Activated T-cell treated with anti-CD3 and anti-CD28 coated beads for 24 hours (primary cell): ENCODE data around the gene TNNT3.
"Not testable (repeated sequence)": the region's sequence is repeated elsewhere in the genome, so short reads cannot be mapped to it uniquely, and the experiment has no call there.

Experiments
- DNase-seq: peaks from one replicate; pipeline ENCODE4 v3.0.0-alpha.2; 2020; ENCODE audit warnings: low read depth

The TNNT3 gene

GRCh38 chr11:1919391-1920127 lies at the start of gene TNNT3:
TNNT3 (plus strand) TSS chr11:1919703; CDS start chr11:1922875, 3,172 bp downstream.
- DNase-seq, result no peak

GRCh38 chr11:1870326-1870696 lies 49.2 kb upstream of the TNNT3 start:
- DNase-seq, result no peak

- DNase-seq, result no peak
These were observed 48.6 kb upstream of the TNNT3 start for GRCh38 chr11:1870721-1871466.

DNA sequence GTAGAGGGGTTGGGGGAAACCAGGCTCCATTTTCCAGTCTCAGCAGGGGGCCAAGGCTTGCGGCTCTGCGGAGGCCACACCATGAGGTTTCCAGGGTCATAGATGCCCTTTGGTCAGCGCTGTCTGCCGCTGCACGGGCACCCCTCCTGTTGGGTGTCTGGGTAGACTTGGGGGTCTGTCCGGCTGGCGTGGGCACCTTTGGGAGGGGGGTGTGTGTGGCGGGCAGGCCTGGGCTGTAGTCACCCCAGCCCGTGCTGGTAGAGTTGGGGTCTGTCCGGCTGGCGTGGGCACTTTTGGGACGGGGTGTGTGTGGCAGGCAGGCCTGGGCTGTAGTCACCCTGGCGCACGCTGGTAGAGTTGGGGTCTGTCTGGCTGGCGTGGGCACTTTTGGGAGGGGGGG lies 48.0 kb upstream of the TNNT3 start:
- DNase-seq, result no peak

DNA sequence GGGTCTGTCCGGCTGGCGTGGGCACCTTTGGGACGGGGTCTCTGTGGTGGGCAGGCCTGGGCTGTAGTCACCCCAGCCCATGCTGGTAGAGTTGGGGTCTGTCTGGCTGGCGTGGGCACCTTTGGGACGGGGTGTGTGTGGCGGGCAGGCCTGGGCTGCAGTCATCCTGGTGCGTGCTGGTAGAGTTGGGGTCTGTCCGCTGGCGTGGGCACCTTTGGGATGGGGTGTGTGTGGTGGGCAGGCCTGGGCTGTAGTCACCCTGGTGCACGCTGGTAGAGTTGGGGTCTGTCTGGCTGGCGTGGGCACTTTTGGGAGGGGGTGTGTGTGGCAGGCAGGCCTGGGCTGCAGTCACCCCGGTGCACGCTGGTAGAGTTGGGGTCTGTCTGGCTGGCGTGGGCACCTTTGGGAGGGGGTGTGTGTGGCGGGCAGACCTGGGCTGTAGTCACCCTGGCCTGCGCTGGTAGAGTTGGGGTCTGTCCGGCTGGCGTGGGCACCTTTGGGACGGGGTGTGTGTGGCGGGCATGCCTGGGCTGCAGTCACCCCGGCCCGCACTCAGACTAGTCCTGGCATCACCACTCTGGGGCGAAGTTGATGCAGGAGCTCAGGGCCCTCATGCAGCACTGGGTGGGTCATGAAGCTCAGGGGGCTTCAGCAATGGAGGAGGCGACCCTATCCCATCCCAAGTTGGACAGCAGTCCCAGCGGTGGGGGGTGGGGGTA lies 47.1 kb upstream of the TNNT3 start:
- DNase-seq, result no peak

DNA sequence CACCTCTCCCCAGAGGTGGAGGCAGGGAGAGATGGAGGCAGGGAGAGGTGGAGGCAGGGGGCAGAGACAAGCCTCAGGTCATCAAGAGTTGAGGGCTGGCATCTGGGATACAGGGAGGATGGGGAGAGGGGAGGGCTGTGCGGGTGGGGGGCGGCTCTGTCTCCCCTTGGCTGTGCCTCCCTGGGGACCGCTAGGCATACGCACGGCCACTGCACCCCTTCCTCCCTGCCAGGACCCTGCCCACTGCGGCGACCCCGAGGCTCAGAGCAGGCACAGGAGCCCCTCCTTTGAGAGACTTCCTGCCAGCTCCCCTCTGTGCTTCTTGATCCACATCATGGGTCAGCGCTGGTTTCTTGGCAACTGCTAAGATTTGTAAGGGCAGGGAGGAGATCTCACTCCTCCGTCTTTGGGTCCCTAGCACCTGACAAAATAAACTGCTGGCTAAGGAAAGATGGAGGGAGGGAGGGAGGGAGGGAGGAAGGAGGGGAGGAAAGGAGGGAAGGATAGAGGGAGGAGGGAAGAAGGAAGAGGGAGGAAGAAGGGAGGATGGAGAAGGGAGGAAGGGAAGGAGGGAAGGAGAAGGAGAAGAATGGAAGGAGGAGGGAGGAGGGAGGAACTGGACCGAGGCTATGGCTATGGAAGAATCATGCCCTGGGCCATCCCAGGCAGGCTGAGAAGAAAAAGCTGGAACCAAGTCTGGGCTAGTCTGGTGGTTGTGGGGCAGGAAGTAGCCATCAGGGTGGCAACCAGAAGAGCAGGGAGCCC lies 46.3 kb upstream of the TNNT3 start:
- no peak for DNase-seq

GRCh38 chr11:1873813-1874150 lies 45.7 kb upstream of the TNNT3 start:
- not testable (repeated sequence) for DNase-seq

DNA sequence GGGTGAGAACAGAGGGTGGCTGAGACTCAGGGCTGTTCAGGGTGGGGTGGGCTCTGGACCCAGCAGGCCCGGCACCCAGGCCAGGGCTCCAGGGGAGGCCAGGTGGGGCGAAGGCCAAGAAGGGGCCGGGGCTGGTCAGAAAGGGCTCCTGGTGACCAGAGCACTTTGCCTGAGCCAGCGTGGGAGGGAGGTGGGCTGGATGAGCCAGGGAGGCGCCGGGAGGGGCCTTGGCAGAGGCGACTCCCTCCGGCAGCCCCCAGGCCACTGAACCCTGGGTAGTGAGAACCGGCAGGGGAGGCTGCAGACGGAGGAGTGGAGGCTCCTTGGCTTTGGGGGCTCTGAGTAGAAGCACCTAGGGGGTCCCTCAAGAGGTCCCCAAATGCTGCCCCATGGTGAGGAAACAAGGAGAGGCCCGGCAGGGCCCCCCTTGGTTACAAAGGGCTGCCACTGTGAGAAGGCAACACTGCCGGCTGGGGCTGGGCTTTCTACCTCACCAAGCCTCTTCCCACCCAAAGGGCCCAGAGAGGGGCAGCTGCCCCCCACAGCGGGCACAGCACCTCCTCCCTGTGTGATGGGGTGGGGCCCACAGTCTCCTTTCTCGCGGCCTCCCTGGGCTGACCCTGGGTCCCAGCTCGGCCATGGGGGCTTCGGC lies 44.9 kb upstream of the TNNT3 start:
- DNase-seq, result not testable (repeated sequence)

DNA sequence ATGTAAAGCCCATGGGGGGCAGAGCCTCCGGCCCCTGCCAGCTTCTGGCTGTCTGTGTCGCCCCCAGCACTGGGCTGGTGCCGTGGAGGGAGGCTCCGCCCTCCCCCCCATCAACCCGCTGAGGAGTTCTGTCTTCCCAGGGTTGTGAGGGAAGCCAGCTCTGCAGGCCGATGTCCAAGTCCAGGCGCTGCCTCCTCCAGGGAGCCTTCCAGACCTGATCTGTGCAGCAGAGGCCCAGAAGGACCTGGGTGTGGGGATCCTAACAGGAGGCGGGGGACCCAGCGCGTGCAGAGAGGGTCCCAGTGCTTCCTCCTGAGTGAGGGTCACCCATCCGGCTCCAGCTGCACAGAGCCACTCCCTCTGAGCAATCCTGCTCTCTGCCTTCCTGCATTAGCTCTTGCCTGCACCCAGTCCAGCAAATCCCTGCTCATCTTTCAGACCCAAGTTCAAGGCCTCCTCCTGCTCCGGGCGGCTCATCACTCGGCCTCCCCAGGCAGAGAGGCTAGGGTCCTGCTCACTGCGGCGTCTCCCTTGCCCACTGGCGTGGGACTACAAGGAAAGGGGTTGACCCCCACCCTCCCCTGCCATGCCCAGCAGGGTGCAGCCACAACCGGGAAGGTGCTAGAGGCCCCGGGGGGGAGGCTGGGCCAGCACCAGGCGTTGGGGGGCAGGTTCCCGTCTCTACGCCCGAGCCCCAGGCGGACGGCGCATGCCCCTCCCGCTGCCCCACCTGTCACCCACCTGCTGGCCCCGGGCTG lies 44.2 kb upstream of the TNNT3 start:
- no peak for DNase-seq

GRCh38 chr11:1875851-1876301 lies 43.6 kb upstream of the TNNT3 start:
- not testable (repeated sequence) for DNase-seq

- DNase-seq, result no peak
These were observed 43.0 kb upstream of the TNNT3 start for GRCh38 chr11:1876361-1877063.

DNA sequence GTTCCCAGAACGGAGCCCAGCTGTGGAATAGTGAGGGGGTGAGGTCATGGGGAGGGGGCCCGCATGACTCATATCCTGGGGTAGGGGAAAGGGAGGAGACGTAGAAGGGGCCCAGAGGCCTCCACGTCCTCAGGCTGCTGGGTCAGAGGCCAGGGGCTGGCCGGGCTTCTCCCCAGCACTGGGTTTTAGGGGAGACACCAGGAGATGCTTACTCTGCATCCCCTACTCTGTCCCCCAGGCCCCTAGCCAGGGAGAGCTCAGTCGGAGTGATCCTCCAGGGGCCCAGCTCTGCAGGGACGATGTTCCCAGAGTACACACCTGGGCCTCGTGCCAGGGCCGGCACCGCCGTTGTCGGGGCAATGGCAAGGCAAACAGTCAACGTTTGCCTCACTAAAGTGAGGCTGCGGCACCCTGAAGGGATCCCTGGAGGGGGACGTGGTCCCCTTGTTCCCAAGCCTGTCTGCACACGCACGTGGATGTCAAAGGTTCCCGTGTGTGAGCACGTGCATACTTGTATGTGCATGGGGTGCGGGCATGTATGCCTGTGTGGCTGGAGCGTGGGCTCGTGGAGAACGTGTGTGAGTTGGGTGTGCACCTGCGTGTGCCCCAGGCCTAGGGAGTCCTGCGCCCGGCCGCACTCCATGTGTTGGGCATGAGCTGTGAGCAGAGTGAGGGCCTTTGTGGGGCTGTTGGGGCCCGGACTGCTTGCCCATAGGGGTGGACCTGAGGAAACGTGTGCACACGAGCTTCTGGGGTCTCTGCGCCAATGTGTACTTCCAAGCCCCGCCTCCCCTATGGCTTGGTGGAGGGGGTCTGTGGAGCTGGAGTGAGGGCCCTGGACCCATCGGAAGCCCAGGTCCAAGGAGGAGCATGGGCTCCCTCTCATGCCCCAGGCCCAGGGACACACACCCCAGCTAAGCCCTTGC lies 42.0 kb upstream of the TNNT3 start:
- no peak for DNase-seq

- no peak for DNase-seq
These were observed 41.1 kb upstream of the TNNT3 start for GRCh38 chr11:1878137-1879031.

DNA sequence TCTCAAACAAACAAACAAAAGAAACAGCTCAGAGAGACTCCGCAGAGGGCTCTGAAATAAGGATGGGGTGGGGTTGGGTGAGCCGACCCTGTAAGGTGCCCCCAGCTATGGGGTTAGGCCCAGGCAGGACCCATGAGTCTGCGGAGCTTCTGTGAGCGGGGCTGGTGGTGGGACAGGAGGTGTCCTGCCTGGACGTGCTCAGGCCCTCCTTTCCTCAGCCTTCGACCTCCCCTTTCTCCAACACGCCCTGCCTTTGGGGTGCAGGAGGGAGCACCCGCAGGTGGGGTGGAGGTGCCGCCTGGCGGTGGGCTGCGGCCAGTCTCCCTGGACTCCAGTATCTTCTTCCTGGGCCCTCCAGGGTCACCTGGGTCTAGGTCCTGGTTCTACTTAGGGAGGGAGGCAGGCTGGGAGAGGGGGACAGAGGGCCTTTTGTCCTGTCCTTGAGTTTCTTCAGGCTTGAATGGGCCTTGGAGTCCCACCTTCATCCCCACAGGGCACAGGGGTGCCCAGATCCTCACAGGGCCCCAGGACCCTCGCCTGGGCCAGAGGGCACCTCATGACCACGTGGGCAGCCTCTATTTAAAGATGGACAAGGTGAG lies 40.1 kb upstream of the TNNT3 start:
- no peak for DNase-seq

DNA sequence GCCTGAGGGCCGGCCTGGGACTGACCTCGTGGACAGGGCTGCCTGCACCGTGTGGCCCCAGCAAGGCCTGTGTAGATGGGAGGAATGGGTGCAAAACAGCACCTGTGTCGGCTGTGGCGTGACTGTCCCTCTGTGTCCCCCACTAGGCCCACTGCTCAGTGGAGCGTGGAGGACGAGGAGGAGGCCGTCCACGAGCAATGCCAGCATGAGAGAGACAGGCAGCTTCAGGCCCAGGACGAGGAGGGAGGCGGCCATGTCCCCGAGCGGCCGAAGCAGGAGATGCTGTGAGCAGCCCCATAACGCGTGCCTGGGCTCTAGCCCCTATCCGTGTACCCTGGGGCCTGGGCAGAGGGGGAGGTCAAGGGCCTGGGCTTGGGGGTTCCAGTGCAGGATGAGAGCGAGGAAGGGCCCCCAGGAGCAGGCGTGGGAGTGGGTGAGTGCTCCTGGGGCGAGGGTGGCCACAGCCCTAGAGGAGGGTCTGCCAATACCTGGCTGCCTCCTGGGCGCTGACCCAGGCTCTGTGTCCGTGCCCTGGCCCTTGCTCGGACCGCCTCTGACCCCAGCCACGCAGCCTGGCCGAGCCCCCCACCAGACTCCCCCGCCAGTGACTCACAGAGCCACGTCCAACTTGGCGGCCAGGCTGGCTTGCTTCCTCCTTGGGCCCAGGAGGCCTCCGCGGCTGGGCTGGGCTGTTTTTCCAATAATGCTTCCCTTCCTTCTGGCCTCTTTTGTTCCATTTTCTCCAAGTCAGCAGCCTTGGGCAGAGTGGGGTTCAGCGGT lies 39.4 kb upstream of the TNNT3 start:
- DNase-seq, result no peak

- no peak for DNase-seq
These were observed 38.6 kb upstream of the TNNT3 start for GRCh38 chr11:1880746-1881441.
